HG03571 (cell line): ENCODE data around the gene ATG4D.
A peak's percentile ranks its signal among the peaks of the same experiment; 100 is the strongest.
"Not testable (repeated sequence)": the region's sequence is repeated elsewhere in the genome, so short reads cannot be mapped to it uniquely, and the experiment has no call there.

Experiments
- ATAC-seq: cut with Tn5 transposase; IDR thresholded peaks from one replicate; pipeline ENCODE4 v1.9.1; 2021; ENCODE audit not compliant: unreplicated experiment

ATG4D gene

GRCh38 chr19:10551006-10551405 is 7.3 kb downstream of the ATG4D start:
- not testable (repeated sequence) for ATAC-seq

DNA sequence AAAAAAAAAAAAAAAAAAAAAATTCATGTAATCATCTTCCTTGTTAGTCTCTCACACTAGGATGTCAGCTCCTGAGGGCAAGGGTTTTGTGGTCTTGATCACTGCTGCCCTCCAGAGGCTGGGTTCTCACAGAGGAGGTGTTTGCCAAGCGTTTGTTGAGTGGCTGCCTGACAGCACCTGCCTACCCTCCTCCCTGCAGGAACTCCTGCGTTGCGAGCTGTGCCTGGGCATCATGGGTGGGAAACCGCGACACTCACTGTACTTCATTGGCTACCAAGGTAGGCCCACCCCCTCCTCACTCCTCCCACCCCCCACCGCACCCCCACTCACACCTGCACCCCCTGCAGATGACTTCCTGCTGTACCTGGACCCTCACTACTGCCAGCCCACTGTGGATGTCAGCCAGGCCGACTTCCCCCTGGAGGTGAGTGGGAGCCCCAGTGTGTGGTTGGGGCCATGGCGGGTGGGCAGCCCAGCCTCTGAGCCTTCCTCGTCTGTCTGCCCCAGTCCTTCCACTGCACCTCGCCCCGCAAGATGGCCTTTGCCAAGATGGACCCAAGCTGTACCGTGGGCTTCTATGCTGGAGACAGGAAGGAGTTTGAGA is 8.1 kb downstream of the ATG4D start:
- ATAC-seq, result no peak

DNA sequence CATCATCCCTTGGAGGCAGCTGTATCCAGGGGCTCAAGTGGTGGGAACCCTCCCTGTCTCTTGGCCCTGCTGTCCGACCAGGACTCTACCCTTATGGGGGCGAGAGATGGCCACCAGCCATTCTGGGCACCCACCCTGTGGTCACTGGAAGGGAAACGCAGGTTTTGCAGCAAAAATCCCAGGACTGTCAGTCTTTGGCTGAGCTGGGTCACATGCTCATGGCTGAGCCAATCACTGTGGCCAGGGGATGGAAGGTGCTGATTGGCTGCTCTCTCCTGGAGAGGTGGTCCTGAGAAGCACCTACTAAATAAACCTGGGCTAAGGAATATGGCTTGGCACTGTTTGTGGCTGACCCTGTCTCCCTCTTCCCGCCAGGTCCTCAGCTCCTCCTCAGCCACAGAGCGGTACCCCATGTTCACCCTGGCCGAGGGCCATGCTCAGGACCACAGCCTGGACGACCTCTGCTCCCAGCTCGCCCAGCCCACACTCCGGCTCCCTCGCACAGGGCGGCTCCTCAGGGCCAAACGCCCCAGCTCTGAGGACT is 8.9 kb downstream of the ATG4D start:
- no peak for ATAC-seq

- no peak for ATAC-seq
These were observed 9.5 kb downstream of the ATG4D start for GRCh38 chr19:10553087-10553667.

- peak; percentile 53 for ATAC-seq
These were observed 10.3 kb downstream of the ATG4D start for GRCh38 chr19:10553943-10554381.

DNA sequence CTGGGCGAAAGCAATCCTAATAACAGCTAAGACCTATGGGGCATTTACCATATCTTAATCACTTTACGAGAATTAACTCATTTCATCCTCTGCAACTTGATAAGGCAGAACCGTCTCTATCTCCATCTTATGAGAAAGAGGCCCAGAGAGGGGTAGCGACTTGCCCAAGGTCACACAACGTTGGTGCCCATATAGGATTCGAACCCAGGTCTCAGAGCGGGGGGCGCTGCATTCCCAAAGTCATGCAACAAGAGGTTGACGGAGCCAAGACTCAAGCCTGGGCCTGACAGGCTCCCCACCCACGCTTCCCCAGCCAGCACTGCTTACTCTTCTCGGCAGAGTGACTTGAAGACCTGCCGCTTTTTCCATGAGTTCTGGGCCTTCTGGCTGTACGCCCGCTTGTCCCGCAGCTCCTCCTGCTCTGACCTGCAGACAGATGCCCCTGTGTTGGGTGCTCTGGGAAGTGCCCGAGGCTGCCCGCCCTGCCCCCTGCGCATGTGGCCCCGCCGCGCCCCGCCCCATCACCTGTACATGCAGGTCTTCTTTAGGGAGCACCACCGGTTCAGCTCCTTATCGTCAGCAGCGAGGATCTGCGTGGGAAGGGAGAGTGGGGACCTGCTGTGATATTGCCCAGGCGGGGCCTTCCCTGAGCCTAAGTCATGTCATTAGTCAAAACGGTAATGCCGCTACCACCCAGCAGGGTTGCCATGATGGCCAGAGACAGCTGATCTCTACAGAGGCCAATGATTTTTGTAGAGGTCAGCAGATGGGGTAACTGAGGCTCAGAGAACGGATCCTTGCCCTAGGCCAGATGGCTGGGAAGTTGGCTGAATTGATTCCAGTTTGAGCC is 11.3 kb downstream of the ATG4D start:
- ATAC-seq, result no peak

GRCh38 chr19:10555610-10555973 is 11.9 kb downstream of the ATG4D start:
- ATAC-seq, result no peak

- no peak for ATAC-seq
These were observed 14.0 kb downstream of the ATG4D start for GRCh38 chr19:10557603-10558197.

DNA sequence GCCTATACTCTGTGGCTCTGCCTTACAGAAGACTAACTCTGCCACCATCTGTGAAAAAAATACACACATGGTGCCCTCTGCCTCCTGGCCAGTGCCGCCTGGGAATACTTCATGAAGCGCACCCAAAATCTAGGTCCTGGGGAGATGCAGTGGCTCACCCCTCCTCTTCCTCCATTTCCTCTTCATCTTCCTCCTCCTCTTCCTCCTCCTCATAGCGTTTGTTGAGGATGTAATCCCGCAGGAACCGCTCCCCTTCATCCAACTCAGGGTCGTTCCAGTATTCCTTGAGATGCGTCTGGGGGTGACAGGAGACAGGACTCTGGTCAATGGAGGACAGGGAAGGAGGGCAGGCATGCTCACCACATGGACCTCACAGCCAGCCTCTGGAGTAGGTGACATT is 16.4 kb downstream of the ATG4D start:
- no peak for ATAC-seq

DNA sequence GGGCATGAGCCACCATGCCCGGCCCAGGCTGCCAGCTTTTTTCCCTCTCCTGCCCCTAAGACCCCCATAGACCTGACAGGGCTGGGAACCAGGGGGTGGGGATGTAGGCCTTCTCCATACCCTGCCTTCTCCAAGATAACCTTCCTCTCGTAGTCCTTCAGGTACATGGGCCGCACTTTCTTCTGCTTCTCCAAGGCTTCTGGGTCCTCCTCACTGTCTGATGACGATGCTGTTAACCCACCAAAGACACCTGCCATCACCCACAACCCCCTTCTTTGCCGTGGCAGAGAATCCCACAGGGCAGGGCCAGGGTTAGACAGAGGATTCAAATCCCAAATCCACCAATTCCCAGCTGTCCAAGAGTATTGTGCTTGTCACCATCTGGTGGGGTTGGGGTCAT is 18.9 kb downstream of the ATG4D start:
- no peak for ATAC-seq

DNA sequence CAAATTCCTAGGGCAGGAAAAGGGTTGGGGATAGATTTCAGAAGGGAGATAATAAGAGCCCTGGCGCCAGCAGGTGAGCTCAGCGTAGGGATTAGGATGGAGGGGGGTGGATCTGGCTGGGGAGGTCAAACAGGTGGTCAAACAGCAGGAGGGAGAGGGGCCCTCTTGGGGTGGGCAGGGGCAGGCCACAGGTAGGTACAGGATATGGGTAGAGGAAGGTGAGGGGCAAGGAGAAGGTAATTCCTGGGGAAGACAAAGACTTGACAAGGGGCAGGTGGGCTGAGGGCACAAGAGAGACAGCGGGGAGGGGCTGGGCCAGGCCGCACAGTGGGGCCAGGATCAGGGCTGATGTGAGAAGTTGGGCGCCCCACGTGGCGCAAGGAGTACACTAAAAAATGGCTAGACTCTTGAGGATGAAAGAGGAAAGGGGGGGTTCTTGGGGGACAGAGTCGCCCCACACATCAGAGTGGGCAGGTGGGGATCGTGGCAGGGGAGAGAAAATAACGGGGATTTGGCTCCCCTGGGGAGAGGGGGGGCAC is 21.4 kb downstream of the ATG4D start:
- ATAC-seq, result no peak

GRCh38 chr19:10565567-10566407 is 22.1 kb downstream of the ATG4D start, which contains the start of gene KRI1:
TSS of gene KRI1 (minus strand) at chr19:10566010. CDS start at chr19:10565999, 11 bp downstream.
- ATAC-seq, result peak; percentile 44

DNA sequence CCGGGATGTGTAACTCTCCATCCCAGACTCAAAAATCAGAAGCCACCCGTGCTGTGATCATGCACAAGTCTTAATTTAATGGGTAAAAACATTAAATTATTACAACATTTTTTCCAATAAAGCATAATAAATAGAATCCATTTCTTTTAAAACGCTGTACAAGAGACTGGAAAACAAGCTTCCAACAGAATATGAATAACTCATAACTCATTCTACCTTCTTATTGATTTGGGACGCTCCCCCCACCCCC is 22.6 kb downstream of the ATG4D start:
- ATAC-seq, result no peak

DNA sequence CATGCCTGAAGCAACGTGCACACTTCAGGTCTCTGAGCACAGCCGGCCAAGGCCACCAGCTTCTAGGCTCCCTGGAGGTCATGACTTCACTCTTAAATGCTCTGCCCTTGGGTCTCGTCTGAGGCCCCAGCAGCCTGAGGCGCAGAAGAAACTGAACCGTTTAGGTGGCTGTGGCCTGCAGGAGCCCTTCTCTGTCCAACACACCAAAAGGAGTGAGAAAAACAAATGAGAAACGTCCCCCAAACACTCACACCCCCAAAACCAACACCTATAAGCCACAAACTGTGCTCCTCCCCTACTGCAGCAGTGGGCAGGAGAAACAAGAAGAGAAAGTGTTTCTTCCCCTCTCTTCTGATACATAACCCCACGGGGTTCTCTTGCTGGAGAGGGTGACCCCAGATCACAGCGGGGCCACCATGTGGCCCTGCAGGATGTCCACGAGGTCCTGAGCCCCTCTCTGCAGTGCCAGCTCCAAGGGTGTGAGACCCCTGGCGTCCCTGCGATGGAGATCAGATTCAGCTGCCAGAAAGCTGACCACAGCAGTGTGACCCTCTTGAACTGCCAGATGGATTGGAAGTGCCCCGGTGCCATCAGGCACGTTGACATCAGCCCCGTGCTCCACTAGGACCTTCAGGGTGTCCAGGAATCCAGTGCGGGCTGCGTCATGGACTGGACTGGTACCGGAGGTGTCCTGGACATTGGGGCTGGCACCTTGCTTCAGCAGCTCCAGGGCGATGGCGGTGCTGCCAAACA is 23.1 kb downstream of the ATG4D start:
- ATAC-seq, result peak; percentile 24

DNA sequence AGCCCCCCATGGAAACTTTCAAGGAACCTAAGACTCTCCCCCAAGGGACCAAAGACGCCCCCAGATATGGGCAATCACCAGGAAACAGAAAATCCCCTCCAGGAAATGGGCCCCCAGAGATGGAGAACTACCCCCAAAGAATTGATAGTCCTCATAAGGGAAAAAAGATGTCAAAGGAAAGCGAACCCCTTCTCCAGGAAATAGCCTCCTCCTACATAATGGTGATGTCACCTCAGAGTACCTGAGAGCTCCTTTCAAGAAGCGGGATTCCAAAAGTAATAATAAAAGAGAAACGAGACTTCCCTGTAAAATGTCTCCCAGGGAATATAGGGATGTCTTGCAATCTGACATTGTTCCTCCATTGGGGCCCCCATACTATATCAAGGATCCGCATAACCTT is 24.0 kb downstream of the ATG4D start:
- ATAC-seq, result no peak

GRCh38 chr19:10568062-10568825 is 24.5 kb downstream of the ATG4D start:
- ATAC-seq, result peak; percentile 2

GRCh38 chr19:10568826-10569651 is 25.3 kb downstream of the ATG4D start, which contains the start of gene CDKN2D:
TSS of gene CDKN2D (minus strand) at chr19:10568979. CDS start at chr19:10568653, 326 bp downstream.
- peak; percentile 53 for ATAC-seq

DNA sequence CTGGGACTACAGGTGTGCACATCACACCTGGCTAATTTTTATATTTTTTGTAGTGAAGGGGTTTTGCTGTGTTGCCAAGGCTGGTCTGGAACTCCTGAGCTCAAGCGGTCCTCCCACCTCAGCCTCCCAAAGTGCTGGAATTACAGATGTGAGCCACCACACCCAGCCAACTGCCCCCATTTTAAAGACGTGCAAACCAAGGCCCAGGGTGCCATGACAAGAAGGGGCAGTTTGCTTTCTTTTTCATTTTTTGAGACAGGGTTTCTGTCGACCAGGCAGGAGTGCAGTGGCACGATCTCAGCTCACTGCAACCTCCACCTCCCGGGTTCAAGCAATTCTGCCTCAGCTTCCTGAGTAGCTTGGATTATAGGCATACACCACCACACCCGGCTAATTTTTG is 30.1 kb downstream of the ATG4D start:
- ATAC-seq, result not testable (repeated sequence)
